GM13977 (cell line): ENCODE measurements around the gene PTPRF.

ENCODE experiments used
- DNase-seq: peaks from one replicate; pipeline ENCODE4 v3.0.0; 2012; ENCODE audit warnings: low spot score
- in situ Hi-C: fragments of 300-500 bp; cut with MboI; formaldehyde crosslinking; loops from one replicate; pipeline ENCODE4 v1.12.0; 2022; ENCODE audit warnings: low sequenced_read_pairs, low pct_unique_long_range_greater_than_20kb, mixed read lengths, inconsistent platforms; ENCODE audit not compliant: unreplicated experiment
- TF ChIP-seq, protein P1 (sequence below): IDR thresholded peaks from 2 replicates; pipeline ENCODE4 v1.5.1; 2012; ENCODE audit warnings: mild to moderate bottlenecking, control low read depth; ENCODE audit not compliant: insufficient read depth; ENCODE audit errors: extremely low read depth, missing control alignments

PTPRF gene

DNA sequence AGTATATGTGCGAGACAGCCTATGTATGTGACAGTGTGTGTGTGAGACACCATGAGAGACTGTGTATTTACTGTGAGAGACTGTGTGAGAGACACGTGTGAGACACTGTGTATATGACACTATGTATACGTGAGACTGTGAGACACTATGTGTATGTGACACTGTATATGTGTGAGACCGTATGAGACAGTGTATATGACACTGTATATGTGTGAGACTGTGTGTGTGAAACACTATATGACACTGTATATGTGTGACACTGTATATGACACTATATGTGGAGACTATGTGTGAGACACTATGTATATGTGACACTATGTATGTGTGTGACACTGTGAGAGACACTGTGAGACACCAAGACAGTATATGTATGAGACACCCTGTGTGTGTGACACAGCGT lies 66.3 kb downstream of the PTPRF start:
- TF ChIP-seq, protein P1, sequence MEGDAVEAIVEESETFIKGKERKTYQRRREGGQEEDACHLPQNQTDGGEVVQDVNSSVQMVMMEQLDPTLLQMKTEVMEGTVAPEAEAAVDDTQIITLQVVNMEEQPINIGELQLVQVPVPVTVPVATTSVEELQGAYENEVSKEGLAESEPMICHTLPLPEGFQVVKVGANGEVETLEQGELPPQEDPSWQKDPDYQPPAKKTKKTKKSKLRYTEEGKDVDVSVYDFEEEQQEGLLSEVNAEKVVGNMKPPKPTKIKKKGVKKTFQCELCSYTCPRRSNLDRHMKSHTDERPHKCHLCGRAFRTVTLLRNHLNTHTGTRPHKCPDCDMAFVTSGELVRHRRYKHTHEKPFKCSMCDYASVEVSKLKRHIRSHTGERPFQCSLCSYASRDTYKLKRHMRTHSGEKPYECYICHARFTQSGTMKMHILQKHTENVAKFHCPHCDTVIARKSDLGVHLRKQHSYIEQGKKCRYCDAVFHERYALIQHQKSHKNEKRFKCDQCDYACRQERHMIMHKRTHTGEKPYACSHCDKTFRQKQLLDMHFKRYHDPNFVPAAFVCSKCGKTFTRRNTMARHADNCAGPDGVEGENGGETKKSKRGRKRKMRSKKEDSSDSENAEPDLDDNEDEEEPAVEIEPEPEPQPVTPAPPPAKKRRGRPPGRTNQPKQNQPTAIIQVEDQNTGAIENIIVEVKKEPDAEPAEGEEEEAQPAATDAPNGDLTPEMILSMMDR = no peak
- in situ Hi-C loops = no loop called here
- no peak for DNase-seq

DNA sequence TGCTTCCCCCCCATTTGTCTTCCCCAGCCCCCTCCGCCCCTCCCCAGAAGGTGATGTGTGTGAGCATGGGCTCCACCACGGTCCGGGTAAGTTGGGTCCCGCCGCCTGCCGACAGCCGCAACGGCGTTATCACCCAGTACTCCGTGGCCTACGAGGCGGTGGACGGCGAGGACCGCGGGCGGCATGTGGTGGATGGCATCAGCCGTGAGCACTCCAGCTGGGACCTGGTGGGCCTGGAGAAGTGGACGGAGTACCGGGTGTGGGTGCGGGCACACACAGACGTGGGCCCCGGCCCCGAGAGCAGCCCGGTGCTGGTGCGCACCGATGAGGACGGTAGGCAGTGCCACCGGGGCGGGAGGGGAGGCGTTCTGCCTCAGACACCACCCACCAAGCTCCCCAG lies 67.0 kb downstream of the PTPRF start:
- in situ Hi-C loops = no loop called here
- TF ChIP-seq, protein P1 = no peak

DNA sequence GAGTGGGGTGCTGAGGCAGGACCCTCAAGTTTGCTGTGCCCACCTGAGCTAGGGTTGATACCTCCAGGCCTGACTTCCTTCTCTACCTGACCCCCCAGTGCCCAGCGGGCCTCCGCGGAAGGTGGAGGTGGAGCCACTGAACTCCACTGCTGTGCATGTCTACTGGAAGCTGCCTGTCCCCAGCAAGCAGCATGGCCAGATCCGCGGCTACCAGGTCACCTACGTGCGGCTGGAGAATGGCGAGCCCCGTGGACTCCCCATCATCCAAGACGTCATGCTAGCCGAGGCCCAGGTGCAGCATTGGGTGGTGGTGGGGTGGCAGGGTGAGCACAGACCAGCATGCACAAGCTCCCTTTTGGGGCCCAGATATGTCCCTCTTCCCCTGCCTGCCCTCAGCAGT lies 67.9 kb downstream of the PTPRF start:
- TF ChIP-seq, protein P1 = no peak
- DNase-seq = no peak
- in situ Hi-C loops = no loop called here

More for the DNA sequence above, 67.0 kb downstream of the PTPRF start:
- no peak for DNase-seq

DNA sequence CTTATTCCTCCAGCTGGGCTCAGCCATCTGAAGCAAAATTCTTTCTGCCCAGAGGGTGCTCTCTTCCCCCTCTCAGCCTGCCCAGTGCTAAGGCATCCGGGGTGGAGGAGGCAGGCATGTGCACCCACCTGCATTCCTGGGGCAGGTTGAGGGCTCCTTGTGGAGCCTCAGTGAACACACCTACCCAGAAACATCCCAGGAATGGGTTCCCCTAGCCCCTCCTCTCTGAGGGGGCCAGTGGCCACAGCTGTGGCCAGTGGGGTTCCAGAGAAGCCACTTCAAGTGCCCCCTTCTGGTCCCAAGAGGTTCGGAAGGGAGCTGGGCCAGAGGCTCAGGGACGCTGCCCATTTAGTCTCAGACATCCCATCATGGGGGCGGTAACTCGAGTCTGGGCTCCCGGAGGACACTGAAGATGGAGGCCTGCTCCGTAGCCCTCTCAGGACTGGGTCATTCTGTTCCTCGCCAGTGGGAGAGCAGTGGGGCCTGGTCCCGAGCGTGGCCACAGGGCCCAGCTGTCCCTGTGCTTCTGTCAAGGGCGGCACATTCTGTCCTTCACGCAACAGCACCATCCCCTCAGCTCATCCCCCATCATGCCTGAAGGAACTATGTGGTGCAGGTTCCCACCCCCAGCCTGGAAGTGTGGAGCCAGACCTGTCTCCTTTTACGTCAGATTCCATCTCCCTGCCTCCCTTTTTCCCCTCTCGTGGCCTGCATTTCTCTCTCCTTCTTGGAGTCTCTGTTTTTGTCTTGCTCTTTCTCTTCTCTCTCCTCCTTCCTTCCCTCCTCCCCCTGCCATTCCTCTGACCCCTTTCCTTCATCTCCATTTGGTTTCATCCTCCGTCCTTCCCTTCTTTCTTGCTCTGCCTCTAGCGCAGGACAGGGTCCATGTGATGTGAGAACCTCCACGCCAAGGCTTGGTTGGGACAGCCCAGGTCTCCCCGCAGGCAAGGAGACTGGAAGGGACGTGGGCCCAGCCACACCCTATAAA lies 69.6 kb downstream of the PTPRF start:
- DNase-seq = no peak
- TF ChIP-seq, protein P1 = no peak
- in situ Hi-C loops = no loop called here

DNA sequence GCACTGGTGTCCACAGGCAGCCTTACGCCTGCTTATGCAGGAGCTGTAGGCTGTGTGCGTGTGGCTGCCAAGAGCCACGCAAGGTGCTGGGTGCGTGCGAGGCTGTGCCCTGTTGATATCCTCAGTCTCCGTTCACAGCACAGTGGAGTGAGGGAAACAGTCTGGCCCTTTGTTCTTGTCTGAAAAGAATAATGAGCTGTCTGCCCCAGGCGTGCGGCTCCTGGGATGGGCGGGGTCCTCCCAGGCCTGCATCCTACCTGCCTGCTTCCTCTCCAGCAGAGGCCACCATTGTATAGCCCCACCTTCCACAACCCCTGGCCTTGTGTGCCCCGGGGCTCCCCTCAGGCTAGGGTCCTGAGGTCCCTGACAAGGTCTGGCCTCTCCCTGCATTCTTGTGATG lies 72.3 kb downstream of the PTPRF start:
- in situ Hi-C loops = no loop called here
- DNase-seq = no peak
- TF ChIP-seq, protein P1 = no peak

DNA sequence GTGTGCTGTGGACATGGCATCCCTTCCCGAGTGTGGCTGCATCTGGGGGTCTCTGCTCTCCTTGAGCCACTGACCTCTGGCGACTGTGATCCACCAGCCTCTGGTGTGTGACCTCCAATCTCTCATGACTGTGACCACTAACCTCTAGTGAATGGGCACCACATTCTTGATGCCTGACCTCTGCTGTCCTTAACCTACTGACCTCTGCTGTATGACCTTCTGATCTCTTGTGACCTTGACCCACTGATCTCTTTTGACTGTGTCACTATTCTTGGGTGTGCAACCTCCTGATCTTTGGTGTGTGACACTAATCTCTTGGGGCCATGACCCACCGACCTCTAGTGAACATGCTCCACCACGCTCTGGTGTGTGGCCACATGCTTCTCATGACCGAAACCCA lies 73.5 kb downstream of the PTPRF start:
- in situ Hi-C loops = no loop called here
- no peak for DNase-seq
- TF ChIP-seq, protein P1 = no peak
